A549 (cell line): ENCODE data around the gene WIF1. TPM values are rescaled to one million over a fixed set of nuclear protein-coding genes. Genes with fewer than 3 reads are reported as not detected.

Experiments used
- ATAC-seq, 2 experiments: fragments of 200-7000 bp in 1 of 2; fragments of >200 bp in 1 of 2; cut with Nextera tagmentation in 1 of 2; cut with Tn5 transposase in 1 of 2; 3 replicates each; pipeline versions ENCODE4 v1.8.0 to v1.9.1; 2018 to 2020; ENCODE audit warnings: mild to moderate bottlenecking in 1 of 2, moderate library complexity in 1 of 2
- CTCF ChIA-PET: fragments of 300-600 bp; sonication (Branson Sonifier 250); formaldehyde crosslinking; extraction: SDS; loops from one replicate; lab custom pipeline; 2021; ENCODE audit warnings: antibody characterized with exemption, inconsistent platforms; lab: Yijun Ruan, JAX
- POLR2A ChIA-PET: fragments of 350-600 bp; formaldehyde crosslinking; extraction: SDS; loops from one replicate; lab custom pipeline; 2021; ENCODE audit warnings: antibody characterized with exemption, inconsistent platforms; lab: Yijun Ruan, JAX
- DNase-seq, 2 experiments: peaks; one replicate each; pipeline versions ENCODE4 v3.0.0 to v3.0.0-alpha.2; 2011 to 2016; ENCODE audit warnings: low read depth in 1 of 2, low spot score in 1 of 2
- FAIRE-seq: peaks from 2 replicates; lab custom pipeline; 2011; peaks lifted over from hg19 to GRCh38; lab: Jason Lieb, UNC
- H3K27ac ChIP-seq, 2 experiments: fragments of >200 bp; sonication (Bioruptor Twin); formaldehyde crosslinking; 3 replicates each; pipeline ENCODE4 v1.5.1; 2016 to 2017
- H3K4me1 ChIP-seq: fragments of >200 bp; sonication (Bioruptor Twin); formaldehyde crosslinking; 3 replicates; pipeline ENCODE4 v1.6.1; 2016
- H3K4me2 ChIP-seq: fragments of >200 bp; sonication (Bioruptor Twin); formaldehyde crosslinking; 3 replicates; pipeline ENCODE4 v1.6.1; 2016
- H3K4me3 ChIP-seq: fragments of >200 bp; sonication (Bioruptor Twin); formaldehyde crosslinking; 3 replicates; pipeline ENCODE4 v1.5.1; 2016
- H3K9me3 ChIP-seq: fragments of >200 bp; sonication (Bioruptor Twin); formaldehyde crosslinking; 3 replicates; pipeline ENCODE4 v1.6.1; 2016
- HOXB13 ChIP-seq: fragments of 250-450 bp; sonication (Bioruptor Pico); IDR thresholded peaks from 2 replicates; pipeline ENCODE4 v1.5.0; 2020; ENCODE audit warnings: low read depth, mild to moderate bottlenecking, moderate library complexity
- MAFK ChIP-seq: fragments of 450-650 bp; IDR thresholded peaks from 2 replicates; pipeline ENCODE4 v1.6.1; 2014; ENCODE audit not compliant: partially characterized antibody
- WGBS: methylation state at CpG from one replicate; pipeline ENCODE4 v1.1.6; 2017; ENCODE audit errors: missing lambda C conversion rate; 5-methylcytosine and 5-hydroxymethylcytosine counted together
- polyA plus RNA-seq, 4 experiments: library from polyadenylated mRNA; depleted of rRNA in 3 of 4; stranded (reverse); fragments of >200 nt; fragmentation: RNase III in 1 of 4; extraction: RNeasy Plus Mini Kit Qiagen cat#74134 plus additional on column Dnase treatment in 1 of 4; gene quantifications; 2 replicates in 3 of 4; 3 replicates in 1 of 4; pipeline ENCODE4 v1.2.3, GENCODE V29; 2011 to 2017
- small RNA-seq, 6 experiments: library from RNA; depleted of rRNA; stranded (forward); fragments of <200 nt; gene quantifications; one replicate each; pipeline ENCODE3, GENCODE V24; 2012
- TF ChIP-seq, protein P1 (sequence below): fragments of 200-600 bp; sonication (generic); IDR thresholded peaks from 2 replicates; pipeline ENCODE4 v1.6.1; 2016; ENCODE audit warnings: antibody characterized with exemption, mild to moderate bottlenecking, moderate library complexity
- TF ChIP-seq, protein P2 (sequence below): IDR thresholded peaks from 2 replicates; pipeline ENCODE4 v1.6.1; 2012; ENCODE audit warnings: low read depth, borderline replicate concordance
- TF ChIP-seq, protein P3 (sequence below): fragments of 250-450 bp; sonication (Bioruptor Pico); IDR thresholded peaks from 2 replicates; pipeline ENCODE4 v1.5.0; 2021; ENCODE audit warnings: mild to moderate bottlenecking, moderate library complexity, borderline replicate concordance

WIF1 gene
- polyA plus RNA-seq, 2 of the 4 experiments (the other 2 are of a cell fraction): not detected

DNA sequence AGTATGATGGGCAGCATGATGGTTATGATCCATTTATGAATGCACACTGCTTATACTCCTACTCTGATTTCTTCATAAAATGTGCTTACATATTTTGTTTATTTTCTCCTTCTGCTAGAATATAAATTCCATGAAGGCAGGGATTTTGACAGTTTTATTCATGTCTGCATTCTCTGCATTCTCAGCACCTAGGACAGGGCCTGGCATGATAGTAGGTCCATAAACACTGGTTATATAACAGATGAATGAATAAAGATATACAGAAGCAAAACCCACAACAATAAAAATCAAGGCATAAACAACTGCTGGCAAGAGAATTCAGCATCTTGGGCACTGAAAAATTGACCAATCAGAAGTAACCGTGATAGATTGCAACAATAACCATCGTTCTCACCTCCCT lies 115.4 kb downstream of the WIF1 start:
- ChIA-PET POLR2A (no interaction called here), CTCF (no interaction called here)
- no peak overlapping the region for H3K4me3 ChIP-seq
- FAIRE-seq (no peak), DNase-seq (no peak), ATAC-seq (no peak)
- H3K4me1 ChIP-seq: no peaks in the 10 kb centered on the region
- H3K4me2 ChIP-seq: no peak overlapping the region
- H3K27ac ChIP-seq: no peak overlapping the region
- TF ChIP-seq HOXB13 (CRISPR knock-in tag): no peak
- TF ChIP-seq, protein P1, sequence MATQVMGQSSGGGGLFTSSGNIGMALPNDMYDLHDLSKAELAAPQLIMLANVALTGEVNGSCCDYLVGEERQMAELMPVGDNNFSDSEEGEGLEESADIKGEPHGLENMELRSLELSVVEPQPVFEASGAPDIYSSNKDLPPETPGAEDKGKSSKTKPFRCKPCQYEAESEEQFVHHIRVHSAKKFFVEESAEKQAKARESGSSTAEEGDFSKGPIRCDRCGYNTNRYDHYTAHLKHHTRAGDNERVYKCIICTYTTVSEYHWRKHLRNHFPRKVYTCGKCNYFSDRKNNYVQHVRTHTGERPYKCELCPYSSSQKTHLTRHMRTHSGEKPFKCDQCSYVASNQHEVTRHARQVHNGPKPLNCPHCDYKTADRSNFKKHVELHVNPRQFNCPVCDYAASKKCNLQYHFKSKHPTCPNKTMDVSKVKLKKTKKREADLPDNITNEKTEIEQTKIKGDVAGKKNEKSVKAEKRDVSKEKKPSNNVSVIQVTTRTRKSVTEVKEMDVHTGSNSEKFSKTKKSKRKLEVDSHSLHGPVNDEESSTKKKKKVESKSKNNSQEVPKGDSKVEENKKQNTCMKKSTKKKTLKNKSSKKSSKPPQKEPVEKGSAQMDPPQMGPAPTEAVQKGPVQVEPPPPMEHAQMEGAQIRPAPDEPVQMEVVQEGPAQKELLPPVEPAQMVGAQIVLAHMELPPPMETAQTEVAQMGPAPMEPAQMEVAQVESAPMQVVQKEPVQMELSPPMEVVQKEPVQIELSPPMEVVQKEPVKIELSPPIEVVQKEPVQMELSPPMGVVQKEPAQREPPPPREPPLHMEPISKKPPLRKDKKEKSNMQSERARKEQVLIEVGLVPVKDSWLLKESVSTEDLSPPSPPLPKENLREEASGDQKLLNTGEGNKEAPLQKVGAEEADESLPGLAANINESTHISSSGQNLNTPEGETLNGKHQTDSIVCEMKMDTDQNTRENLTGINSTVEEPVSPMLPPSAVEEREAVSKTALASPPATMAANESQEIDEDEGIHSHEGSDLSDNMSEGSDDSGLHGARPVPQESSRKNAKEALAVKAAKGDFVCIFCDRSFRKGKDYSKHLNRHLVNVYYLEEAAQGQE: peak; percentile 58; the same call in 1 of the 2 replicates
- WGBS: 12% methylated on average over 2 of the region's 2 CpGs
- H3K9me3 ChIP-seq: no peaks in the 10 kb centered on the region

DNA sequence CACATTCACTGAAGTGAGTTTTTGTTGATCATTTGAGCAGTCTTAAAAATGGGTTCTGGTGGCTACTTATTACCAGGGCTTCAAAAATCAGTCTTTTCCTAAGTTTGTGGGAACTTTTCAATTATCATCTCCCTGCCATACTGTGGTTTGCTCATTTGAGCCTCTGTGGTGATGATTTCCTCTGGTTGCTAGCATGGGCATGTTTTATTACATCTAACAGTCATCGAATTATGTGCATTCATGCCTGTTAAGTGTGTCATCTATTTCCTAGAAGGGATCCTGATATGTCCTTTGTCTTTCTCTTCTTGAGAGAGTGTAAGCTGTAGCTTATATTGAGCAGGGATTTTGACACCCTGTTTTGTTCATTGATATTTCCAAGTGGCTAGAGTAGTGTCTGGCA lies 116.8 kb downstream of the WIF1 start:
- H3K27ac ChIP-seq: no peak overlapping the region
- WGBS: 0% methylated on average over 1 of the region's 1 CpG
- TF ChIP-seq, protein P2, sequence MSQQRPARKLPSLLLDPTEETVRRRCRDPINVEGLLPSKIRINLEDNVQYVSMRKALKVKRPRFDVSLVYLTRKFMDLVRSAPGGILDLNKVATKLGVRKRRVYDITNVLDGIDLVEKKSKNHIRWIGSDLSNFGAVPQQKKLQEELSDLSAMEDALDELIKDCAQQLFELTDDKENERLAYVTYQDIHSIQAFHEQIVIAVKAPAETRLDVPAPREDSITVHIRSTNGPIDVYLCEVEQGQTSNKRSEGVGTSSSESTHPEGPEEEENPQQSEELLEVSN: no peak
- TF ChIP-seq MAFK: no peak
- TF ChIP-seq, protein P3, sequence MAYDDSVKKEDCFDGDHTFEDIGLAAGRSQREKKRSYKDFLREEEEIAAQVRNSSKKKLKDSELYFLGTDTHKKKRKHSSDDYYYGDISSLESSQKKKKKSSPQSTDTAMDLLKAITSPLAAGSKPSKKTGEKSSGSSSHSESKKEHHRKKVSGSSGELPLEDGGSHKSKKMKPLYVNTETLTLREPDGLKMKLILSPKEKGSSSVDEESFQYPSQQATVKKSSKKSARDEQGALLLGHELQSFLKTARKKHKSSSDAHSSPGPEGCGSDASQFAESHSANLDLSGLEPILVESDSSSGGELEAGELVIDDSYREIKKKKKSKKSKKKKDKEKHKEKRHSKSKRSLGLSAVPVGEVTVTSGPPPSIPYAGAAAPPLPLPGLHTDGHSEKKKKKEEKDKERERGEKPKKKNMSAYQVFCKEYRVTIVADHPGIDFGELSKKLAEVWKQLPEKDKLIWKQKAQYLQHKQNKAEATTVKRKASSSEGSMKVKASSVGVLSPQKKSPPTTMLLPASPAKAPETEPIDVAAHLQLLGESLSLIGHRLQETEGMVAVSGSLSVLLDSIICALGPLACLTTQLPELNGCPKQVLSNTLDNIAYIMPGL (CRISPR knock-in tag): no peak
- H3K4me3 ChIP-seq: no peak overlapping the region
- ATAC-seq: no peak
- ChIA-PET POLR2A (no interaction called here), CTCF (no interaction called here)
- H3K4me2 ChIP-seq: no peak overlapping the region
- FAIRE-seq: no peak
- H3K9me3 ChIP-seq: no peaks in the 10 kb centered on the region
- H3K4me1 ChIP-seq: no peaks in the 10 kb centered on the region
- DNase-seq: no peak

Small RNA genes lying within 50 kb of the gene (small RNA-seq; reads per million reads assigned to genes)
- 0 to 21.9 (median 0.21) reads per million in 6 experiments for gene RNU6-166P

Other genes starting within 250 kb of the WIF1 start
- 13.1 and 17.8 TPM in 2 replicates for gene LEMD3, start 48.3 kb upstream of the WIF1 start, polyA plus RNA-seq (2011; rRNA removed)
- gene LEMD3, start 48.3 kb upstream of the WIF1 start, polyA plus RNA-seq (2017; fragmentation: RNase III; extraction: RNeasy Plus Mini Kit Qiagen cat#74134 plus additional on column Dnase treatment): 10.5 to 12.3 TPM (median 12.2 TPM) in 3 replicates
- gene MSRB3, start 157.4 kb upstream of the WIF1 start, polyA plus RNA-seq (2011; rRNA removed): 41.5 and 46.1 TPM in 2 replicates
- gene MSRB3, start 157.4 kb upstream of the WIF1 start, polyA plus RNA-seq (2017; fragmentation: RNase III; extraction: RNeasy Plus Mini Kit Qiagen cat#74134 plus additional on column Dnase treatment): 24.6 to 27.6 TPM (median 25.2 TPM) in 3 replicates